Ammon's horn (tissue), 1 donor: ENCODE results near the gene CBX4.

ENCODE experiments used
- DNase-seq: peaks from one replicate; pipeline ENCODE4 v3.0.0-alpha.2; 2016; ENCODE audit warnings: low spot score

CBX4 gene

DNA sequence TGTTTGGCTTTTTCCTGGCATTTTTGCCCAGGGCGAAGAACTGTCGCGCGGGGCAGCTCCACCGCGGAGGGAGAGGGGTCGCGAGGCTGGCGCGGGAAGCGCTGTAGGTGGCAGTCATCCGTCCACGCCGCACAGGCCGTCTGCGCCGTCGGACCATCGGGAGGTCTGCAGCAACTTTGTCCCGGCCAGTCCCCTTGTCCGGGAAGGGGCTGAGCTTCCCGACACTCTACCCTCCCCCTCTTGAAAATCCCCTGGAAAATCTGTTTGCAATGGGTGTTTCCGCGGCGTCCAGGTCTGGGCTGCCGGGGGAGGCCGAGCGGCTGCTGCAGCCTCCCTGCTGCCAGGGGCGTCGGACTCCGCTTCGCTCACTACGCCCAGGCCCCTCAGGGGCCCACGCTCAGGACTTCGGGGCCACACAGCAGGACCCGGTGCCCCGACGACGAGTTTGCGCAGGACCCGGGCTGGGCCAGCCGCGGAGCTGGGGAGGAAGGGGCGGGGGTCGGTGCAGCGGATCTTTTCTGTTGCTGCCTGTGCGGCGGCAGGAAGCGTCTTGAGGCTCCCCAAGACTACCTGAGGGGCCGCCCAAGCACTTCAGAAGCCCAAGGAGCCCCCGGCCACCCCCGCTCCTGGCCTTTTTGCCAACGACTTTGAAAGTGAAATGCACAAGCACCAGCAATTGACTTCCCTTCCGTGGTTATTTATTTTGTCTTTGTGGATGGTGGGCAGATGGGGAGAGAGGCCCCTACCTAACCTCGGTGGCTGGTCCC is 2.3 kb upstream of the CBX4 start:
- DNase-seq, result no peak

DNA sequence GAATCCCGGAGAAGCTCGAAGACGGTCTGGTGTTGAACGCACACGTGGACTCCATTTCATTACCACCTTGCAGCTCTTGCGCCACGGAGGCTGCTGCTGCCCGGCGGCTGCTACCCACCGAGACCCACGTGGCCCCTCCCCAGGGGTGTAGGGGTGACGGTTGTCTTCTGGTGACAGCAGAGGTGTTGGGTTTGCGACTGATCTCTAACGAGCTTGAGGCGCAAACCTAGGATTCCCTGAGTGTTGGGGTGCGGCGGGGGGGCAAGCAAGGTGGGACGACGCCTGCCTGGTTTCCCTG is 1.7 kb upstream of the CBX4 start:
- DNase-seq, result no peak

DNA sequence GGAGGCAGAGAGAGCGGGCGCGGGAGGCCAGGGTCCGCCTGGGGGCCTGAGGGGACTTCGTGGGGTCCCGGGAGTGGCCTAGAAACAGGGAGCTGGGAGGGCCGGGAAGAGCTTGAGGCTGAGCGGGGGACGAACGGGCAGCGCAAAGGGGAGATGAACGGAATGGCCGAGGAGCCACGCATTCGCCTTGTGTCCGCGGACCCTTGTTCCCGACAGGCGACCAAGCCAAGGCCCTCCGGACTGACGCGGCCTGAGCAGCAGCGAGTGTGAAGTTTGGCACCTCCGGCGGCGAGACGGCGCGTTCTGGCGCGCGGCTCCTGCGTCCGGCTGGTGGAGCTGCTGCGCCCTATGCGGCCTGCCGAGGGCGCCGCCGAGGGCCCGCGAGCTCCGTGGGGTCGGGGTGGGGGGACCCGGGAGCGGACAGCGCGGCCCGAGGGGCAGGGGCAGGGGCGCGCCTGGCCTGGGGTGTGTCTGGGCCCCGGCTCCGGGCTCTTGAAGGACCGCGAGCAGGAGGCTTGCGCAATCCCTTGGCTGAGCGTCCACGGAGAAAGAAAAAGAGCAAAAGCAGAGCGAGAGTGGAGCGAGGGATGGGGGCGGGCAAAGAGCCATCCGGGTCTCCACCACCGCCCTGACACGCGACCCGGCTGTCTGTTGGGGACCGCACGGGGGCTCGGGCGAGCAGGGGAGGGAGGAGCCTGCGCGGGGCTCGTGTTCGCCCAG is 1.2 kb upstream of the CBX4 start:
- DNase-seq, result peak; percentile 32

DNA sequence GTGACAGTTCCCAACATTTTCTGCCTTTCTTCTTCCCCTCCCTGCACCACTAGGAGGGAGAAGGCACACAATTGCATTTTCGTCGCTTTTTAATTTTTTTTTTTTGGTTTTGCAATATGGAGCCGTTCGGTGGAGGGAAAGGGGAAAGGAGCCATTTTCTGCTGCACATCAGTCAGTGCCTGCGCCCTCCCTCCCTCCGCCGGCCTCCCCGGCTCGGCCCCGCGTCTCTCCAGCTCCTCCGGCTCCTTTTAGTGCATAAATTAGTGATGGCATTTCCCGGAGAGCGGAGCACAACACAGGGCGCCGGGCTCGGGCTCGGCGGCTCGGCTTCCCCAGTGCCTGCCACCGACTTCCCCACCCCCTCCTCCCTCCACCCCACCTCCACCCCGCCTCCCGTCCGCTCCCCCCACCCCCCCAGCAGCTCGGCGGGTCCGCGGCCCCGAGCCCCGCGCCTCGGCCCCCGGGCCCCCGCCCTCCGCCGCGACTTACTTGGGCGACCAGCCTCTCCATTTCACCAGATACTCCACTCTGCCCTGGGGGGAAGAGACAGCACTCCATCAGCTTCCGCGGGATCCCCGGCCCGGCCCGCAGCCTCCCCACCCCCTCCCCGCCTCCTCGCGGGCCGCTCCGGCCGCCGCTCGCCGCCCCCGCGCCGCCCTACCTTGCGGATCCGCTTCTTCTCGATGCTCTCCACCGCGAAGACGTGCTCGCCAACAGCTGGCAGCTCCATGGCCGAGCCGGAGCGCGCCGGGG is 542 bp downstream of the CBX4 start:
- peak; percentile 76 for DNase-seq

DNA sequence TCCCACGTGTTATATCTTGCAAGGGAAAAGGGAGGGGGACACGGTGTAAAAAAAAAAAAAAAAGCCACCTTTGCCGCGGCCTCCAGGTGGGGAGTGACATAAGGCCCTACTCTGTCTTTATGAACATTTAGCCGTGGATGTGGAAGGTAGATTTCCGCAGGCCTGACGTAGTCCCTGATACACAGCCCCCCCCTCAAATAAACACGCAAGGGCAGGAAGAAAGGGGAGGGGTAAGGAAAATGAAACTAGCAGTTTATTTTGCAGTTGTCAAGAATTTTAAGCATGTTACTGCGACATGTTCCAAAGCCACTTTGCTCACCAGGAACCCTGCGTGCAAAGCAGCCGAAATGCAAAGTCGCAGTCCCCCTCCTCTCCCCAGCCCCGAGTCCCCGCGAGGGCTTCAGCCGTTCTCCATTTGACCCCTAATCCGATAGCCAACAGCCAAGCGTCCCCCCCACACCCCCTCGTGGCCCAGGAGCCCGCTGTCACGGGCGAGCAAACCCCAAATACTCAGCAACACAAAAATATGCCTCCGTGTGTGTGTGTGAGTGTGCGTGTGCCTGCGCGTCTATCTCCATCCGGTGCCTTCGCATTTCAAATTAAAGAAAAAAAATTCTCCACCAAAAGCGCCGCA is 1.2 kb downstream of the CBX4 start:
- no peak for DNase-seq

DNA sequence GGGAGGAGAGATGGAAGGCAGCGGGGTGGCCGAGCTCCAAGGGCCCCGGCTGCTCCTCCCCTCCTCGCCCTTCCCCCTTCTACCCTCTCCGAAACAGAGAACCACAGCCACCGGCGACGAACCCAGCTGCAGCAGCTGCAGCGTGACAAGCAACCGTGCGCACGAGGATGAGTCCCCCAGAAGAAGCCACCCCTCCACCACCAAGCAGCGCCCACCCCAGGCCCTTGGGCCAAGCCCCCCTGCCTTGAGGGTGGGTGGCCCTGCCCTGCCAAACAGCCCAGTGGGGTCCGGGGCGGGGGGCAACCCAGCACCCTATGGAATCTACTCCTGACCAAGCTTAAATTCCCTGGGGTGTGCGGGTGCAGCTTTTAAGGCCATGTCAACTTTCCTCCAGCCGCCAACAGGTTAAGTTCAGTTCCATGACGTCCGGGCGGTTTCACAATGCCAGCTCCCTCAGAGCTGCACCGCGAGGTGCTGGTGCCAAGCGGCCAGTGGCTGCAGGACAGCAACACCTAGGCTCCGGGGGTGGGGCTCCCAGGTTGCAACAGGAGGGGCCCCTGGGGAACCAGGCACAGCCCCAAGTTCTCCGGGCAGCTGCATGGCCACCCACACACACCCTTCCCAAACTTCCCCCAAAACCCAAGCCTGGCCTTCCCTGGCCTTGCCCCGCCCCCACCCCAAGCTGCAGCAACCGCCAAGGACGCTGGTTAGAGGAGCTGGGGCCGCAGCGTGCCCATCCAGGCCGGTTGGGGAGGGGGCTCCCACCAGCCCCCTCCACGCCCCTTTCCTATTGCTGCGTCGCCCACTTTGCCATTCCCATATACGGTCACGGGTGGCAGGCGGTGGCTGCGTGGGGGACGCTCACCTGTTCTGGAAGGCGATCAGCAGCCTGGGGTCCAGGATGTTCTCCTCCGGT is 2.0 kb downstream of the CBX4 start:
- DNase-seq, result no peak

DNA sequence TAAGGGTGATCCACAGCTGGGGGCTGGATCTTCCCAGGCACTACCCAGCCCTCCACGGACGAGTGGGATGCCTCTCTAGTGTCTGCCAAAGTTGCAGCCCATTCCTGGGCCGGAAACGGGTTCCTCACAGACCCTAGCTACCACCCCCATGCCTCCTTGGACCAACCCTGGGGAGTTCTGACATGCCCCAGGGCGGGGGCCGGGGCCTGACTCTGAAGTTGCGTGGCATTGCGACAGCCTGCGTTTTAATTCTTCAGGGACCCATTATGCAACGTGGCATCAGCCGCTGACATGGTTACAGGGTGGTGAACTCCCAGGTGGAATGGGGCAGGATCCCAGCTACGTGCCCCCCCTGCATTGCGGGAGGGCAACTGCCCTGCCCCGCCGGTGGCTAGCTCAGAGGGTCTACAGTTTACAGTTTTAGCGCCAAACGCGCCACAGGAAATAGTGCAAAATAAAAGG is 2.7 kb downstream of the CBX4 start:
- DNase-seq, result no peak

DNA sequence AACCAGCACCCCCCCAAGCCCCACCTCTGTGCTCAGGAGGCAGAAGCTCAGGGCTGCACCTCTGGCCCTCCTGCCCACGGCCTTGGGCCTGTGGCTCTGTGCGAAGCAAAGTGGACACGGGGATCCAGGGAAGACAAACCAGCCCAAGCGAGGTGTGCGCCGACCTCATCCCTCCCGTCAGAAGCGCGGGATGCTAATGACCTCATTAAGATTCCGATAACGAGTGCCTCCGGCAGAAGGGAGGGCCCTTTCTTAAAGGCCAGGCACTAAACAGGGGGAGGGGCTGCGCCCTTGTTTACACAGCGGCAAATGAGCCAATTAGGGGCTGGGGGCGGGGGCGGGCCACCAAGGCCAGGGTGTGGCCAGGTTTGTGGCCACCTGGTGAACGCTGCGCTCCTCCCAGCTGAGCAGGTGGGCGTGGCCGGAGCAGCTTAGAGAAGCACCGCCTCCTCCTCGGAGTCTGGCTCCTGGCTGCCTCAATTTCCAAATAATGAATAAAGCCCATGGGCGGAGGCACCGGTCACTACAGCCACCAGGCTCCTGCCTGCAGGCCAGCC is 3.2 kb downstream of the CBX4 start:
- no peak for DNase-seq

DNA sequence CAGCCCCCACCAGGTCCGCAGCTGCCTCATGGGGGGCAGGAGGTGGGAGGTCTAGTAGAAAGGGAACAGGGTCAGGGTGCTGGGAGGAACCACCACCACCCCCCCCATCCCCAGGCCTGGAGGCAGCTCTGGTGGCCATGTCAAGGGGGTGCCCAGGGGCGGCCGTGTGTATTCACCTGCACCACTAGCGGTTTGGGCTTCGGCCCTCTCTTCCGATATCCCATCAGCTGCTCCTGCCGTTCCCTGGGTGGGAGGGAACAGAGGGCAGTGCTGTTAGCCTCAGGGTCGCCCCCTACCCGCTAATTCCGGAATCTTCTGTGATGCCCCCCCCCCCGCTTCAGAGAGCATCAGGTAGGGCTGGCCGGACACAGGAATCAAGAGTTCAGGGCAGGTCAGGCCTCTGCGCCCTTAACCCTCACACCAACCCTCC is 3.8 kb downstream of the CBX4 start:
- DNase-seq, result no peak

DNA sequence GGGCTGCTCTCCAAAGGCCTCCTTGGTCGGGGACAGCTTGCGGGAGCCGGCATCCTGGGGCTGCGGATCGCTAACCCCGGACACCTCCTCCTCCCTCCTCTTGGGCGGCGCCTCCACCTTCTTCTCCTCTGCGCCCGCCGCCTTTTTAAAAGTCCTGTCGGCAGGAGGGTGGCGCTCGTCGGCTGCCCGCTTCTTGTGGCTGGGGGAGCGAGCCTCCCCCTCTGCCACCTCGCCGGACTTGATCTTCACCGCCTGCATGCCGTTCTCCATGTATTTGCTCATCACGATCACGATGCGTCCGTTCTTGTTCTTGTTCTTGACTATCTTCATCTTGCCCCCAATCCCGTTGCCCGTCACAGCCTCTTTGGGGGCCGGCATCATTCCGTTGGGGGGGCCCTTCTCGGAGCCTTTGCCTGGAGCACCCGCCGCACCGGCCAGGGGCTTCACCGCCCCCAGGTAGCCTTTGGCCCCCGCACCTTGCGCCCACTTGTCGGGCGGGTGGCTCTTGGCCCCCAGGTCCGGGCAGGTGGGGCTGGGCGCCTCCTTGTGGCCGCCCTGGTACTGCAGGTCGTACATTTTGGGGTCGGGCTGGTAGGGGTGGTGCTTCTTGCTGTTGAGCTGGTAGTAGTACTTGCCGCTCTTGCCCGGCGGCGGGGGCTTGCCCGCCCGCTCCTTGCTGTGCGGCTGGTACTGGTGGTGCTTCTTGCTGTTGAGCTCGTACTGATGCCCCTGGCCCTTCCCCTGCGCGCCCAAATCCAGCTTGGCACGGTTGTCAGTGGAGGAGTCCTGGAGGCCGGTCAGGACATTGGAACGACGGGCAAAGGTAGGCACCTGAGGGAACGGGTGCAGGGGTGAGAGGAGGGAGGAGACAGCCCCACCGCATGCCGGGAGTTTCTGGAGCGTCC is 4.4 kb downstream of the CBX4 start:
- DNase-seq, result no peak

DNA sequence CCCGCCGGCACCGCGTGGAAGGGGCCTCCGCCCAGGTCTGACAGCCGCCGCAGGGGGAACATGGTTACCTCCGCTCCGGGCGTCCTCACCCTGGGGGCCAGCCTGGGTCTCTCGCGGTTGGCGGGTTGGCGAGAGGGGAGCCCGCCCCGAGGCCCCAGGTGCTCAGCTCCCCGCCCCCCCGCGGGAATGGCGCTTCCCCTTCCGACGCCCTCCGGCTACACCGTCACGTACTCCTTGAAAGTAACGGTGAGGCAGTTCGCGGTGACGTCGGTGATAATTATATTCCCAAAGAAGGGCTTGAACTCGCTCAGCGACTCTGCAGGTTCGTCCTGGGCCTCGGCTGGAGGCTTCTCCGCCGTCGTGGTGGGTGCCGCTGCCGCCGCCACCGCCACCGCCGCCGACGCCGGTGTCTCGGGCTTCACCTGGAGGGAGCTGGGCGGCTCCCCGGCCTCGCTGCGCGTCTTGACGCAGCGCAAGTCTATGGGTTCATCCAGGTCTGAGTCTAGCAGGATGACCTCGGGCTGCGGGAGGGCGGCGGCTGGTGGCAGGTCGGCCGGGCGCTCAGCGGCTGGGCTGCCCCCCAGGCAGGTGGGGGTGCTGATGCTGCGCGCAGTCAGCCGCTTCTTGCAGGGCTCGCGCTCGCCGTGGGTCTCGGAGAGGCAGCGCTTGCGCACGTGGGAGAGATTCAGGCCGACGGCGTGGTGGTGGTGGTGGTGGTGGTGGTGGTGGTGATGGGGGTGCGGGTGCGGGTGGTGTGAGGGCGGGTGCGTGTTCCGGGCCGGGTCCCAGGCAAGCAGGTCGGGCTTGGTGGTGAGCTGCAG is 5.3 kb downstream of the CBX4 start:
- DNase-seq, result no peak

DNA sequence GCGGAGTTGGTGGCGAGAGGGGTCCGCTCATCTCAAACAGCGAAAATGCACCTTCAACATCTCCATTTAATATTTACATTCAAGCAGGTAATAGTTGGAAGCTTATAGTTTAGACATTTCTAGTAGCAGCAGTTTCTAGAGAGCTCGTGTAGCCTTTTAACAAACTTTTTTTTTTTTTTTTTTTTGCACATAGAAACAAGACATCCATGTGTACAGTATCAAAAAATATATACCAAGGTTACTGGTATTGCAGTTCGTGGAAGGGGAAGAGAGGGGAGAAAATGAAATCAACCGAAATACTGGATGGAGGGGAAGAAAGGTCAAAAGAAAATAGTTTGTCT is 6.2 kb downstream of the CBX4 start:
- no peak for DNase-seq

DNA sequence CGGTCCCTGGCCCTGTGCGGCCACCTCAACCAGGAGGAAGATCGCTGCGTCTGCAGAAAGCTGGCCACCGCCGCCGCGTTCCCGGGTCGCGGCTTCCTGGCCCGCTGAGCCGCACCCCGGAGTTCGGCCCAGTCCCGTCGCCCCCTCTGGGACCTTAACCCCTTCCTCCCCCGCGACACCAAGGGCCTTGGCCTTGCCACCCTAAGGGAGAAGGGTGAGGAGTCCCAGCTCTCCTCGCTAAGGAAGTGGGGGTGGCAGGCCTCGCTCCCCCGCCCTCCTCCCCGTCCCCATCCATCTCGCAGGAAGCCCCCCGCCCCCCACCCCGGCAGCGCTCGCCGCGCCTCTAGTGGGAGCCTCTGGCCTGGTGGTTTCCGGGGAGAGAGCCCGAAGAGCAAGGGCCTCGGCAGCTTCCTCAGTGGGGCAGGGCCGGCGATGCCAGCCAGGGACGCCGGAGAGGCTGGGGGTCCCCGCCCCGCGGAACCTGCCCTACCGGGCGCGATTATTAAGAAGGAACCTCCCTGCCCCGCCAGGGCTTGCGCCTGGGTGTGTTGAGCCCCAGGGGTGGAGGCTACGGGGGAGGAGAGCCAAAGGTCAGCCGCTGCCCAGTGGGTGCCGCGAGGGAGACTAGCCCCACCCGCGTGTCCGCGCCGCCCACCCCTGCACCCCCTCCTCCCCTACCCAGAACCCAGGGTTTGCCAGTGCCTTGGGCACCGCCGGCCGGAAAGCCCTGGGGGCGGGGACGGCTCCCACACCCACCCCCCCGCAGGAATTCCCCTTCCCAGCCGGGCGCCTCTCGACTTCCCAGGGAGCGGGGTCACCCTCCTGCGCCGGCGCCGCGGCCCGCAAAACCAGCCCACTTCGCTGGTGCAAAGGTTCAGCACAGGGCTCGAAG is 6.8 kb downstream of the CBX4 start:
- no peak for DNase-seq

DNA sequence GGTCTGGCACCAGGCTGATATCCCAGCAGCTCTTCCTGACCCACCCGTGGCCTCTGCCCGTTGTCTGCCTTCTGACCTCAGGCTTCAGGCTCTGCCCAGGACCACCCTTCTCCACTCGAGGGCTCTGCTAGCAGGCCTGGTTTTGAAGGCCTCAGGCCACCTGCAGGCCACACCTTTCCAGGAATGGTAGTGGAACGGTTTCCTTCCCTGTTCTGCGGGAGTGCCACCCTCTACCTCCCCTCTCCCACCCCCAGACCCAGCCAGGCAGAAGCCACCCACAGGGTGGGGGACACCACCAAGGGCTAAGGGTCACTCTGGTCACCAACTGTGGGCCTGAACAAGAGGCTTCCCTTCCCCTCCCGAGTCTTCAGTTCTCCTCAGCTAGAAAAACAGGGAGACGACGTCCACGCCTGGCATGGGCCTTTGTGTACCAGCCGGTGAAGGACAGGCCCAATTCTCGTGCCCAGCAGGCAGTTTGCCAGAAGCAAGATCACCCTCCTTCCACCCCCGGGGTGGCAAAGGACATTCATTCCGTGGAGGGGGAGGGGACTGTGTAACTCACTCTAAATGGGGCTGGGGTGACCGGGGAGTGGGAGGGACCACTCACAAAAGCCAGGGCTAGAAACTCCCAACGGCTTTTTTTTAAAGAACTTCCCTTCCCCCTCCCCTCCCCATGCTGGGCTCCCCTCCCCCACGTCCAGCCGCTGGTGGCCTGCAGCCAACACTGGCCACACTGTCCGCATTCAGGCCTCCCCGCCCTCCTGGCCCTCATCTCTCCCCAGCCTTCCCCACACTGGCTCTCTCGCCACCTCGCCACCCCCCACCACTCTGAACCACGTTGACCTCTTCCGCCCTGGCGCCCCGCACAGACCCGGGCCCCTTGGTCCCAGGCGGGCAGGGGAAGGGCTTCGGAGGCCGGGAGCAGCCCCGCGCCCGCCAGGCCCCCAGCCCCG is 7.7 kb downstream of the CBX4 start:
- DNase-seq, result peak; percentile 88

DNA sequence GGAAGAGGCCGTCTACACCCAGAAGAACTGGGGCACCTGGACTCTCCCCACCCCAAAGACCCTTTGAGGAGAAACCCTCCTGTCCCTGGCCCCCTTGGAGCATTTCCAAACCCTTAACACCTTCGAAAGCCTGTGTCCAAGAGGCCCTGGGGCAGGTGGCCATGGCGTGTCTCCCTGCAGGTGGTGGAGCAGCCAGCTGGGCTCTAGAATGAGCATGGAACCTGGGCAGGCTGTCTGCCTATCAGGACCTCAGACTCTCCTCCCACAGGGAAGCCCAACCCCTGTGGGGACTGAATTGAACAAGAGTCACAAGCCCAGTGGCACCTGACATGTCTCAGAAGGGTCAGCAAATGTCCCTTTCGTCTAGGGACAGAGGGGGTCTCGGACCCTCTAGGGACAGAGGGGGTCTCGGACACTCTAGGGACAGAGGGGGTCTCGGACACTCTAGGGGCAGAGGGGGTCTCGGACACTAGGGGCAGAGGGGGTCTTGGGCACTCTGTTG is 8.4 kb downstream of the CBX4 start:
- DNase-seq, result no peak

DNA sequence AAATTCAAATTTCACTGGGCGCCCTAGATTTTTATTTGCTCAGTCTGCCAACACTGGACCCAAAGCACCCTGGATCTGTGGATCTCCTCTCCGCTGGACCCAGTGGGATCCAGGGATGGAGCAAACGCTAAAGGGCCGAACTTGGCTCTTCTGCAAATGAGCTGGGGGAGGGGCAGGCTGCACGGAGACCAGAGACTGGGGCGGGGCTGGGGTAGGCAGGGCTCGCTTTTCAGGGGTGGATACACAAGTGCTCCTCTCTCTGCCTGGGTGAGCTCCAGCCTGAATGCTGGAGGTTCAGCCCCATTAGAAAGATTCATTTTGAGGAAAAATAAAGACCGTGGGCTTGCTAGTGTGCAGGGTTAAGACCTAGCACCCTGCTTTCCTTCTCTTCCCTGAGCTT is 8.9 kb downstream of the CBX4 start:
- no peak for DNase-seq

DNA sequence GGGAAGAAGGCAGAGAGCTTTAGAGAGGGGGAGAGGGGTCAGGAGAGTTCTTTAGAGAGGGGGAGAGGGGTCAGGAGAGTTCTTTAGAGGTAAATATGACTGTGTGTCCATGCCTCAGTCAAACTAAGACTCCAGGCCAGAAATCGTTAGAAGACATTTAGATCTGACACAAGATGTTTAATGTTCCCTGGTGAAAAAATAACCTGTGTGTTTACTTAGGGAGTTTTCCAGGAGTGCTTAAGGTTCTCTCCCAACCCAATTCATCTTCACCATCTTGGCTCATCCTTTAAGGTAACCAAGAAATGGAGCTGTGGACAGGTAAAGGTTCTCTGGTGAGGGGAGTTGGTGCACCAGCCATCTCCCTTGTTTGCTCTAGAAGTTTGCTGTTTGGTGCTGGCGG is 9.8 kb downstream of the CBX4 start:
- DNase-seq, result no peak
